MCF 10A (cell line): ENCODE data around the gene DLST. TPM values are rescaled to one million over a fixed set of nuclear protein-coding genes. Genes with fewer than 3 reads are reported as not detected.

ENCODE experiments used
- BruUV-seq: library from RNA; stranded (reverse); fragments of 400-500 nt; replicated peaks from 2 replicates; lab custom pipeline; 2021; lab: Mats Ljungman, UMichigan
- CTCF ChIA-PET: fragments of 300-600 bp; sonication (Branson Sonifier 250); formaldehyde crosslinking; extraction: SDS; loops from one replicate; lab custom pipeline; 2021; ENCODE audit warnings: antibody characterized with exemption, inconsistent platforms; lab: Yijun Ruan, JAX
- POLR2A ChIA-PET: fragments of 300-600, 350-650 bp; sonication (Branson Sonifier 250); formaldehyde crosslinking; extraction: SDS; loops from one replicate; lab custom pipeline; 2020; ENCODE audit warnings: antibody characterized with exemption, inconsistent platforms; lab: Yijun Ruan, JAX
- DNase-seq: peaks from one replicate; pipeline ENCODE4 v3.0.0-alpha.2; 2018; ENCODE audit not compliant: unreplicated experiment
- H3K27ac Mint-ChIP-seq: one replicate; pipeline ENCODE4 v1.8.0; 2022; ENCODE audit warnings: mild to moderate bottlenecking, low read depth, mixed read lengths; ENCODE audit not compliant: unreplicated experiment
- H3K27me3 Mint-ChIP-seq: one replicate; pipeline ENCODE4 v1.8.0; 2022; ENCODE audit warnings: mixed read lengths; ENCODE audit not compliant: insufficient read depth, unreplicated experiment
- H3K36me3 Mint-ChIP-seq: one replicate; pipeline ENCODE4 v1.8.0; 2022; ENCODE audit warnings: mild to moderate bottlenecking, moderate library complexity, mixed read lengths; ENCODE audit not compliant: insufficient read depth, unreplicated experiment
- H3K4me1 Mint-ChIP-seq: one replicate; pipeline ENCODE4 v1.8.0; 2022; ENCODE audit warnings: mixed read lengths; ENCODE audit not compliant: insufficient read depth, unreplicated experiment
- H3K4me3 Mint-ChIP-seq: one replicate; pipeline ENCODE4 v1.8.0; 2022; ENCODE audit warnings: mild to moderate bottlenecking, moderate library complexity, mixed read lengths; ENCODE audit not compliant: unreplicated experiment
- H3K9me3 Mint-ChIP-seq: one replicate; pipeline ENCODE4 v1.8.0; 2022; ENCODE audit warnings: mixed read lengths; ENCODE audit not compliant: unreplicated experiment
- intact Hi-C: fragments of 100-400 bp; cut with micrococcal nuclease; formaldehyde crosslinking; loops from 2 replicates; pipeline ENCODE4 v1.14.1; 2022
- total RNA-seq: library from RNA; stranded (reverse); gene quantifications from 2 replicates; pipeline ENCODE4 v1.2.3, GENCODE V29; 2022
- TF ChIP-seq, protein P1 (sequence below): fragments of 200-600 bp; IDR thresholded peaks from one replicate; pipeline ENCODE4 v1.8.0; 2022; ENCODE audit warnings: antibody characterized with exemption, mild to moderate bottlenecking; ENCODE audit not compliant: unreplicated experiment

The DLST gene
- total RNA-seq, 1 experiment from 2014 or later = 114 TPM

DNA sequence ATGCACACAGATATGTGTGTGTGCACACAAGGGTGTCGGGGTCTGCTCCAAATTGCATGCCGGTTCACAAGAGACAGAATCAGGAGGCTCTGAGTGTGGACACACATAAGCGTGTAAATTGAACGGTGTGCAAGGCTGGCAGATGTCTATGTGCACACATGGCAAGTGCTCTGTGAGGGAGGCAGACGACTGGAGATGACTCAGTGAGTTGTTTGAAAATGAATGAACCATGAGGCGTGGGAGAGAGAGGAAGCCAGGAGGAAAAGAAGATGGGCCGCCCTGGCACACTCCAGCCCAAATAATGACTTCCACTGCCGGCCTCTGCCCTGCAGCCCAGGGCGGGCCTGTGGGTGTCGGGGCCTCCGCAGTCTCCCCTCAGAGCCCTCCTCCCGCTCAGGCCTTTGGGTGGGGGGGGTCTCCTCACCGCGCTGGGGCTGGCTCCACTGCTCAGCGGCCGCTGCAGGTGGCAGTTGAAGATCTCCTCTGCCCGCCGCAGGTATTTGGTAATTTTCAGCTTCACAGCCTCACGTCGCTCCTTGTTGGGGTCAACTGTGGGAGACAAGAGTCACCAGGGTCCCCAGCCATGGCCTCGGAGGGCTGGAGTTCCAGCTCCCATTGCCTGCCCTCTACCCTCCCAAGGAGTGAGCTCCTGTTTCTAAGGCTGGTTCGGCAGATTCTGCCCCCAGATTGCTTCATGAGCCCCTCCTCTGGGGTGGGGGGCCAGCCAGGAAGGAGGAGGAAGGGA, 37.9 kb downstream of the DLST start:
- no peak overlapping the region for H3K27ac Mint-ChIP-seq
- TF ChIP-seq, protein P1, sequence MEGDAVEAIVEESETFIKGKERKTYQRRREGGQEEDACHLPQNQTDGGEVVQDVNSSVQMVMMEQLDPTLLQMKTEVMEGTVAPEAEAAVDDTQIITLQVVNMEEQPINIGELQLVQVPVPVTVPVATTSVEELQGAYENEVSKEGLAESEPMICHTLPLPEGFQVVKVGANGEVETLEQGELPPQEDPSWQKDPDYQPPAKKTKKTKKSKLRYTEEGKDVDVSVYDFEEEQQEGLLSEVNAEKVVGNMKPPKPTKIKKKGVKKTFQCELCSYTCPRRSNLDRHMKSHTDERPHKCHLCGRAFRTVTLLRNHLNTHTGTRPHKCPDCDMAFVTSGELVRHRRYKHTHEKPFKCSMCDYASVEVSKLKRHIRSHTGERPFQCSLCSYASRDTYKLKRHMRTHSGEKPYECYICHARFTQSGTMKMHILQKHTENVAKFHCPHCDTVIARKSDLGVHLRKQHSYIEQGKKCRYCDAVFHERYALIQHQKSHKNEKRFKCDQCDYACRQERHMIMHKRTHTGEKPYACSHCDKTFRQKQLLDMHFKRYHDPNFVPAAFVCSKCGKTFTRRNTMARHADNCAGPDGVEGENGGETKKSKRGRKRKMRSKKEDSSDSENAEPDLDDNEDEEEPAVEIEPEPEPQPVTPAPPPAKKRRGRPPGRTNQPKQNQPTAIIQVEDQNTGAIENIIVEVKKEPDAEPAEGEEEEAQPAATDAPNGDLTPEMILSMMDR = no peak
- ChIA-PET POLR2A (no interaction called here), CTCF (interaction anchor here (0.6 to 2.8 kb wide), 2 partner anchors 39 to 59 kb away, joined by 3 to 9 read pairs; no protein-coding TSS in a partner anchor)
- no peak overlapping the region for H3K4me3 Mint-ChIP-seq
- no peaks in the 10 kb centered on the region for H3K27me3 Mint-ChIP-seq
- no peak for DNase-seq
- H3K4me1 Mint-ChIP-seq = no peaks in the 10 kb centered on the region
- BruUV-seq = no TSS peak
- H3K36me3 Mint-ChIP-seq = no peaks in the 10 kb centered on the region
- no peaks in the 10 kb centered on the region for H3K9me3 Mint-ChIP-seq
- intact Hi-C loops = no loop called here

DNA sequence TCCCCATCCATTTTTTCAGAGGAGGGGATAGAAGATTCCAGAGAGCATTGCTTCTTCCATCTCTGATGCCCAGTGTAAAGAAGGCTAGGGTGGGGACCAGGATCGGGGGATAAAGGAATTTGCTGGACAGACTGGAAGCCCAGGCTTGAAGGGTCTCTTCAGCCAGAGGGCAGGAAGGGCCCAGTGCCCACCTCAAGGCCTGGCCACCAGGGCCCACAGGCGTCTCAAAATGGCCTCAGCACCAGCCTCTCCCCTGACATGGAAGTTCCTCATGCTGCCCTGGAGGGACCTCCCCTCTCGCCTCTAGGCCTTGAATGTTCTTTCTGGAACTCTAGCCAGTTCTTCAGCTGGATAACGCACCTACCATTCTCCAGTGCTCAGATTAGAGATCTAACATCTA, 38.6 kb downstream of the DLST start:
- no peak for DNase-seq
- intact Hi-C loops = no loop called here
- H3K36me3 Mint-ChIP-seq = no peaks in the 10 kb centered on the region
- H3K4me3 Mint-ChIP-seq = no peak overlapping the region
- ChIA-PET POLR2A (no interaction called here), CTCF (interaction anchor here (0.6 to 2.8 kb wide), 3 partner anchors 14 to 59 kb away, joined by 3 to 9 read pairs (median 9); no protein-coding TSS in a partner anchor)
- no peaks in the 10 kb centered on the region for H3K4me1 Mint-ChIP-seq
- H3K27ac Mint-ChIP-seq = no peak overlapping the region
- H3K27me3 Mint-ChIP-seq = no peaks in the 10 kb centered on the region
- TF ChIP-seq, protein P1 = no peak
- no peaks in the 10 kb centered on the region for H3K9me3 Mint-ChIP-seq
- no TSS peak for BruUV-seq

DNA sequence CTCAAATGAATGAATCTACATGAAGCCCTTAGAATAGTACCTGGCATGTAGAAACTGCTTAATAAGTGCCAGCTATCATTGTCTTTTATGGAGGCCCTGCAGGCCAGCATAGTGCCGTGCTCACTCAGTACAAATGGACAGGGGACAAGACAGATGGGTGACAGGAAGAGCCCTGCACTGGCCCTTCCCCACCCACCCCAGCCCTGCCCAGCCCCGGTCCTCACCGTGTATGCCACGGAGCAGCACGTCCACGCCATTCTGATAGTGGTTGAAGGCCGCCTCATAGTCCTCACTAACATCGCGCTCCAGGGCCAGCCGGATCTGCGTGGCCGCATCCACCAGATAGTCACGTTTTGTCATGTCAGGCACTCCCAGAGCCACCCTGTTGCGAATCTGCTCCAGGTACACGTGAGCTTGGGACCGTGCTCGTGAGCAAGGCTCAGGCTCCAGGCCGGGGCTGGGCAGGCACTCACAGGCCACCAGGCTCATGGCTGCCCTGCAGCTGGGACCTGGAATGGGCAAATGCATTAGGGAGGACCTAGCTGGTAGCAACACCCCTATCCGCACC, 39.4 kb downstream of the DLST start:
- Mint-ChIP-seq H3K9me3 (no peaks in the 10 kb centered on the region), H3K27me3 (peaks cover 2% of the 10 kb centered on the region), H3K4me1 (no peaks in the 10 kb centered on the region), H3K4me3 (no peak overlapping the region), H3K36me3 (no peaks in the 10 kb centered on the region), H3K27ac (no peak overlapping the region)
- TF ChIP-seq, protein P1 = no peak
- POLR2A ChIA-PET = no interaction called here
- CTCF ChIA-PET = interaction anchor here (0.8 to 2.8 kb wide), 3 partner anchors 15 to 60 kb away, joined by 3 to 9 read pairs (median 9); no protein-coding TSS in a partner anchor
- no TSS peak for BruUV-seq
- intact Hi-C loops = no loop called here
- DNase-seq = no peak

DNA sequence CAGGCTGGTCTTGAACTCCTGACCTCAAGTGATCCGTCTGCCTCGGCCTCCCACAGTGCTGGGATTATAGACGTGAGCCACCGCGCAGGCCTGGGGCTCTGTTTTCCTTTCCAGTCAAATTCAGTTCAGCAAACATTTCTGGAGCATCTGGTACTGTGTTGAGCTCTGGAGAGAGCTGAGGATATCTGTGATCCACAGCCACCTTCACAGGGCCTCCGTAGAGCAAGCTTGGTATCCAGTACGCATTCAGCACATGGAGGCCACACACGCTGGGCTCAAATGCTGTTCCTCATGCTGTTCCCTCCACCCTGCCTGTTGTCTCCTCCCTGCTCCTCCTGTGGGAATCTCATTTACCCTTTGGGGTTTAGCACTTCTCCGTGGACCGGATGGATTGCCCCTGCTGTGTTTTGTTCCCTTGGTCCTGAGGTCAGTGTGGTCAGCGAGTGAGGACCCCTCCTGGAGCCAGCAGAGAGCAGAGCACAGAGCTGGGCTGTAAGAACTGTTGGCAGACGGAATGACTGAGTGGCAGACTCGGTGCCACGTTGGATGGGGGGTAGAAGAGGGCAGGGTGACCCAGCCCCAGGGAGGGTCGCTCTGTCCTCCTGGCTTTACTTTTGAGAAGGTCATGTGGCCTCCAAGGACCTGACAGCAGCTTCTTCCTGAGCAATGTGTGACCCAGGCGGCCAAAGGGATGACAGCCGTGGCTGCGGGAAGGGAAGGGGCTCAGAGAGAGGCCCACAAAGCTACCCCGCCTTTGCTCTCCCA, 40.5 kb downstream of the DLST start:
- H3K9me3 Mint-ChIP-seq = no peaks in the 10 kb centered on the region
- POLR2A ChIA-PET = interaction anchor here (0.5 to 1.1 kb wide), 2 partner anchors 32 to 1036 kb away, joined by 3 to 4 read pairs; partner anchors contain the start of gene ZNF410
- TF ChIP-seq, protein P1 = no peak

More for the DNA sequence above, 40.5 kb downstream of the DLST start:
- H3K4me3 Mint-ChIP-seq = peak overlapping the region; percentile 61
- no peaks in the 10 kb centered on the region for H3K36me3 Mint-ChIP-seq
- BruUV-seq = TSS peak; percentile 43
- no peak for DNase-seq
- CTCF ChIA-PET = interaction anchor here (0.6 to 2.8 kb wide), 9 partner anchors 9 to 585 kb away, joined by 3 to 9 read pairs (median 3); no protein-coding TSS in a partner anchor
- intact Hi-C loops = no loop called here
- H3K27me3 Mint-ChIP-seq = peaks cover 12% of the 10 kb centered on the region
- H3K27ac Mint-ChIP-seq = no peak overlapping the region
- peaks cover 5% of the 10 kb centered on the region for H3K4me1 Mint-ChIP-seq
